GM10248 (cell line): ENCODE results near the gene DSC3.

ENCODE experiments used
- CTCF ChIA-PET: fragments of 300-600 bp; sonication (Branson Sonifier 250); formaldehyde crosslinking; extraction: SDS; loops from one replicate; lab custom pipeline; 2021; ENCODE audit warnings: antibody characterized with exemption; lab: Yijun Ruan, JAX
- POLR2A ChIA-PET: fragments of 350-650 bp; sonication (Branson Sonifier 250); formaldehyde crosslinking; extraction: SDS; loops from one replicate; lab custom pipeline; 2020; ENCODE audit warnings: antibody characterized with exemption; lab: Yijun Ruan, JAX
- DNase-seq: peaks from one replicate; pipeline ENCODE4 v3.0.0; 2012; ENCODE audit errors: extremely low spot score
- CTCF ChIP-seq: IDR thresholded peaks from 2 replicates; pipeline ENCODE4 v1.5.1; 2012; ENCODE audit warnings: mild to moderate bottlenecking, low read depth; ENCODE audit errors: extremely low read depth, missing control alignments, control extremely low read depth

Gene DSC3

GRCh38 chr18:31042406-31043181 lies at the start of gene DSC3:
DSC3 (minus strand) TSS chr18:31042742; CDS start chr18:31042660, 82 bp downstream.
- no peak for TF ChIP-seq CTCF
- CTCF ChIA-PET = interaction anchor here (1.5 kb wide), 1 partner anchor 11 kb away, joined by 3 read pairs; no protein-coding TSS in a partner anchor
- DNase-seq = peak; percentile 15
- POLR2A ChIA-PET = interaction anchor here (0.6 kb wide), 1 partner anchor 8 kb away, joined by 3 read pairs; no protein-coding TSS in a partner anchor

GRCh38 chr18:31091350-31091749 lies 48.8 kb upstream of the DSC3 start:
- POLR2A ChIA-PET = no interaction called here
- CTCF ChIA-PET = interaction anchor here (1.9 kb wide), 1 partner anchor 71 kb away, joined by 4 read pairs; the partner anchor contains the start of gene DSC1

GRCh38 chr18:31088532-31088931 lies 46.0 kb upstream of the DSC3 start:
- TF ChIP-seq CTCF = no peak
- CTCF ChIA-PET = interaction anchor here (1.2 to 1.4 kb wide), 2 partner anchors 9 to 11 kb away, joined by 3 to 4 read pairs; no protein-coding TSS in a partner anchor
- POLR2A ChIA-PET = no interaction called here
- DNase-seq = no peak

More at GRCh38 chr18:31091350-31091749, 48.8 kb upstream of the DSC3 start:
- DNase-seq = no peak
- TF ChIP-seq CTCF = no peak

- no peak for DNase-seq
- ChIA-PET POLR2A (no interaction called here), CTCF (interaction anchor here (0.8 to 1.5 kb wide), 6 partner anchors 9 to 249 kb away, joined by 3 to 4 read pairs (median 3); no protein-coding TSS in a partner anchor)
- TF ChIP-seq CTCF = no peak
Measured at GRCh38 chr18:31079973-31080372, 37.4 kb upstream of the DSC3 start.

- no peak for DNase-seq
- POLR2A ChIA-PET = no interaction called here
Measured at GRCh38 chr18:31077878-31078277, 35.3 kb upstream of the DSC3 start.

More at GRCh38 chr18:31077878-31078277, 35.3 kb upstream of the DSC3 start:
- TF ChIP-seq CTCF = no peak
- CTCF ChIA-PET = interaction anchor here (1.1 to 1.6 kb wide), 5 partner anchors 8 to 16 kb away, joined by 3 to 4 read pairs (median 4); no protein-coding TSS in a partner anchor
